HFFc6 (cell line): Measurements from ENCODE around the gene GSX2. TPM values are rescaled to one million over a fixed set of nuclear protein-coding genes. Genes with fewer than 3 reads are reported as not detected.

Source experiments
- DNase-seq: peaks from one replicate; pipeline ENCODE4 v3.0.0-alpha.2; 2018
- H3K27ac Mint-ChIP-seq: 2 replicates; pipeline ENCODE4 v1.8.0; 2020; ENCODE audit warnings: mild to moderate bottlenecking, mixed read lengths
- H3K27me3 Mint-ChIP-seq: 2 replicates; pipeline ENCODE4 v1.8.0; 2021; ENCODE audit warnings: mild to moderate bottlenecking, moderate library complexity, mixed read lengths; ENCODE audit not compliant: insufficient read depth
- H3K36me3 Mint-ChIP-seq: 2 replicates; pipeline ENCODE4 v1.8.0; 2021; ENCODE audit warnings: low read depth, mixed read lengths
- H3K4me1 Mint-ChIP-seq: 2 replicates; pipeline ENCODE4 v1.8.0; 2020; ENCODE audit warnings: low read depth, mixed read lengths
- H3K4me3 Mint-ChIP-seq: 2 replicates; pipeline ENCODE4 v1.8.0; 2020; ENCODE audit warnings: mild to moderate bottlenecking, moderate library complexity, mixed read lengths
- H3K9me3 Mint-ChIP-seq: 2 replicates; pipeline ENCODE4 v1.8.0; 2020; ENCODE audit warnings: mild to moderate bottlenecking, mixed read lengths
- total RNA-seq, 6 experiments: library from RNA; stranded (reverse); fragmentation: NEBNext Ultra II Directional; extraction: Animal tissue kit (Norgen Biotek cat#: 25700); gene quantifications; 2 replicates in 1 of 6; 3 replicates in 5 of 6; pipeline ENCODE4 v1.2.3, GENCODE V29; 2021
- TF ChIP-seq, protein P1 (sequence below): fragments of 200-600 bp; sonication (generic); IDR thresholded peaks from 2 replicates; pipeline ENCODE4 v1.5.0; 2021; ENCODE audit warnings: antibody characterized with exemption, mild to moderate bottlenecking

GSX2 gene
- total RNA-seq, 6 experiments from 2014 or later, result not detected

DNA sequence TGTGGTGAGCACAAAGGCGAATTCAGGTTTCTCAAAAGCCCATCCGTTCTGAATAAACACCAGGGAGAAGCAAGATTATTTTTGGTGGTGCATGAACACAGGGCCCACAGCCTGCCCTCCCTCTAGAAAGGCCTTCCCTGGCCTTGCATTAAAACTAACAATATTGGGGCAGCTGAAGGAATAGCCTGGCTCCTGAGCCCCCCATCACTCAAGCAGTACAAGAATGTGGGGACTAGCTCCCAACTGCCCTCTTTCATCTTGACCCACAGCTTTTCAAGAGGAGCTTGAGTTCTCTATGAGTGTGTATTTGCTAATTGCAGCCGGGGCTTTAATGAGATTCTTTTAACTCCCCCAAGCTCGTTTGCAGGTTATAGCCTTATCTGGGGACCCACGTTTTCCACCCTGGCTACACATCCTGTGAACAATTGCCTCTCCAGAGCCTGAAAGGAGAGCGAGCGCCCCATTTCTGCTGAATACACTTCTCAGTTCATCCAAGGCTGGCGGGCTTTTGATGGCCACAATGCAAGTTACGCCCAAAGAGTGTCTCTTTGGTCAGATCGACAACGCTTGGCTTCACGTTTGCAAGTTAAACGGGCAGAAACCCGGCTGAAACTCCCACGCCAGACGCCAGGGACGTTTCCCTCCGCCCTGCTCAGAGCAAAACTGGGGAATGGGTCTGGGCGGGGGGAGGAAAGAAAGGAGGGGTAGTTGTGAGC is 4.7 kb upstream of the GSX2 start:
- no peak overlapping the region for H3K4me3 Mint-ChIP-seq
- TF ChIP-seq, protein P1, sequence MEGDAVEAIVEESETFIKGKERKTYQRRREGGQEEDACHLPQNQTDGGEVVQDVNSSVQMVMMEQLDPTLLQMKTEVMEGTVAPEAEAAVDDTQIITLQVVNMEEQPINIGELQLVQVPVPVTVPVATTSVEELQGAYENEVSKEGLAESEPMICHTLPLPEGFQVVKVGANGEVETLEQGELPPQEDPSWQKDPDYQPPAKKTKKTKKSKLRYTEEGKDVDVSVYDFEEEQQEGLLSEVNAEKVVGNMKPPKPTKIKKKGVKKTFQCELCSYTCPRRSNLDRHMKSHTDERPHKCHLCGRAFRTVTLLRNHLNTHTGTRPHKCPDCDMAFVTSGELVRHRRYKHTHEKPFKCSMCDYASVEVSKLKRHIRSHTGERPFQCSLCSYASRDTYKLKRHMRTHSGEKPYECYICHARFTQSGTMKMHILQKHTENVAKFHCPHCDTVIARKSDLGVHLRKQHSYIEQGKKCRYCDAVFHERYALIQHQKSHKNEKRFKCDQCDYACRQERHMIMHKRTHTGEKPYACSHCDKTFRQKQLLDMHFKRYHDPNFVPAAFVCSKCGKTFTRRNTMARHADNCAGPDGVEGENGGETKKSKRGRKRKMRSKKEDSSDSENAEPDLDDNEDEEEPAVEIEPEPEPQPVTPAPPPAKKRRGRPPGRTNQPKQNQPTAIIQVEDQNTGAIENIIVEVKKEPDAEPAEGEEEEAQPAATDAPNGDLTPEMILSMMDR, result no peak
- no peaks in the 10 kb centered on the region for H3K9me3 Mint-ChIP-seq
- H3K4me1 Mint-ChIP-seq, result peaks cover 35% of the 10 kb centered on the region
- peaks cover 41% of the 10 kb centered on the region for H3K27me3 Mint-ChIP-seq
- no peak for DNase-seq
- H3K36me3 Mint-ChIP-seq, result no peaks in the 10 kb centered on the region
- H3K27ac Mint-ChIP-seq, result no peak overlapping the region

DNA sequence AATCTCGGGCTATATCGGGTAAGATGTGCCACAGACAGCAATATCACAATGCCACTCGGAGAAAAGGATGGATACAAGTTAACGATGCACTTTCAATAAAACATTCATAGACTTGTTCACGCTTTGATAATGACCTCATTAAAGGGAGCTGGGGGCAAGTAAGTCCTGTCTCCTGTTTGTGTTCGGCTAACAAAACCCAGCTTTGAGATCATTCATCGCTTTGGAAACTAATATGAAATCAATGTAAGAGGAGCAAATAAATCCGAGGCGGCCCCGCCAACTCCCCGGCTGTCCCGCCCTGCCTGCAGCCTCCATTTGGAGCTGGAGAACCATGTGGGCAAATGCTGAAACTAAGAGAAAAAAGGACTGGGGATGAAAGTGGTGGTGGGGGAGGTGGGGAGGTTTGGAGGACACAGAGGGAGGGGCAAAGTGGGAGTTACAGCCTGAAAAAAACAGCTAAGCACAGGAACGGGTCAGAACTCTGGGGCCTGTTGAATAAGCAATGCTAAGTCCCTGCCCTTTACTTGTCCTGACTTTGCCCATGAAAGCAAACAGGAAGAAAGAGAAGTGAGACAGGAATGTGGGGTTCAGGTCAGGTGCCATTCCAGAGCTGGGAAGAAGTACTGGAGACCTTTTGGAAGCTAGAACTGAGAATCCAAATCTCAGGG is 3.5 kb upstream of the GSX2 start:
- H3K36me3 Mint-ChIP-seq, result no peaks in the 10 kb centered on the region
- H3K4me3 Mint-ChIP-seq, result no peak overlapping the region
- H3K4me1 Mint-ChIP-seq, result peaks cover 36% of the 10 kb centered on the region
- TF ChIP-seq, protein P1, result no peak
- H3K27me3 Mint-ChIP-seq, result peaks cover 49% of the 10 kb centered on the region
- no peaks in the 10 kb centered on the region for H3K9me3 Mint-ChIP-seq
- DNase-seq, result no peak
- no peak overlapping the region for H3K27ac Mint-ChIP-seq

DNA sequence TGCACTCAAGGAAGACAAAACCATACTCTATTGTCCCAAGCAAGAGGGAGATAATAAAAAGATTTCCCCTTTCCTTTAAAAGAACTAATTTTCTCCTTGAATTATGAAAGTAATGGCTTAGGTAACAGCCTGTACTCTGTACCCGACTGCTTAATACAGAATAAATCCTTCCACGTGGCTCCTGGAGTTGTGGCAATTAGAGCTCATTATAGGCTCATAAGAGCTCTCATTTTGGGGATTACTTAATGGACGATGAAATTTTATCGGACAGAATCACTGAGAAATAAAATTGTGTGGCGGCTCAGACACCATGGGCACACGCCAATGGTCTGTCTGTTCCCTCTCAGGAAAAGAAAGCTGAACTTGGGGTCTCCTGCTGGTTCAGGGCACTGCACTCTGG is 2.8 kb upstream of the GSX2 start:
- TF ChIP-seq, protein P1, result no peak
- Mint-ChIP-seq H3K27me3 (peaks cover 56% of the 10 kb centered on the region), H3K36me3 (no peaks in the 10 kb centered on the region), H3K27ac (no peak overlapping the region), H3K4me3 (no peak overlapping the region), H3K4me1 (peaks cover 33% of the 10 kb centered on the region), H3K9me3 (no peaks in the 10 kb centered on the region)
- DNase-seq, result no peak

DNA sequence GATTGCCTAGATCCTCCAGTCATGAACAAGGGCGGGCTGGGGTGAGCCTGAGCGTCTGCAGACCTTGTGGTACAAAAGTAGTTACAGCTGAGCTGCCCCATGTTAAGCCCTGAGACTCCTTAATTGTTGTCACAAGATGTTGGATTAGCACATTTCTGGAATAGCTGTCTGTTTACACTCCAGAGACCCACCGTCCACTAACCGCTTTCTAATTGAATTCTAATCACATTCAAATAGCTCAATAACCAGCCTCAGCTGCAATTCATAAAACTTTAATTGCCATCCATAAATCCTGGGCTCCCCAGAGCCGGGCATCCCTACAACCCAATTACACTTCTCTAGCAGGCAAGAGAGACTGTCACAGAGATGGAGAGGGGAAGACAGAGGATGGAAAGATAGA is 1.6 kb upstream of the GSX2 start:
- H3K27me3 Mint-ChIP-seq, result peaks cover 64% of the 10 kb centered on the region

DNA sequence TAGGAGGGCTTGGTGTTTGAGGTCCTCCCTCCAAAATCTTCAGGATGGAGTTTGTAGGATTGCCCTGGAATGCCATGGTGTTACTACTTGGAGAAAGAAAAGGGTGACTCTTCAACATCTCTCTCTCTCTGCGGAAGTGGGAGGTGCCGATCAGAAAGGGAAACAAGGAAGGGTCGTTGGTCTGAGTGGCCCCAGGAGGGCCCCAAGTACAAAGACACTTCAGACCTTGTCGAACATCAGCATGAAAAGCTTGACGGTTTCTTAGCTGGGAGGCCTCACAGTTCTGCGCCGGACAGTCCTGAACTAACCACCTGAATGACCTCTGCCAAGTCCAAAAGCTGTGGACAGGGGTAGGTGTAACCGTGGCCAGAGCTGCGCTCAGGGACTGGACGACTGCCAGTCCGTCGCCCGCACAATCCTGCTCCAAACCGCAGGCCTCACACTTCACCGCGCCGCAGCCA is 646 bp upstream of the GSX2 start:
- TF ChIP-seq, protein P1, result no peak
- Mint-ChIP-seq H3K4me1 (peaks cover 53% of the 10 kb centered on the region), H3K4me3 (peak overlapping the region; percentile 75), H3K9me3 (no peaks in the 10 kb centered on the region), H3K27me3 (peaks cover 70% of the 10 kb centered on the region), H3K27ac (no peak overlapping the region), H3K36me3 (peaks cover 10% of the 10 kb centered on the region)
- DNase-seq, result no peak

More for the DNA sequence above, 1.6 kb upstream of the GSX2 start:
- TF ChIP-seq, protein P1, result no peak
- Mint-ChIP-seq H3K4me3 (no peak overlapping the region), H3K9me3 (no peaks in the 10 kb centered on the region), H3K36me3 (peaks cover 10% of the 10 kb centered on the region), H3K27ac (no peak overlapping the region), H3K4me1 (peaks cover 43% of the 10 kb centered on the region)
- DNase-seq, result no peak
